ENCODE results near the gene ELF1. TPM values are rescaled to one million over a fixed set of nuclear protein-coding genes. Genes with fewer than 3 reads are reported as not detected.

Gene ELF1
- polyA plus RNA-seq, 2 of the 4 experiments (the other 2 are of a cell fraction): 24.9 to 45.0 TPM

GRCh38 chr13:41004875-41005693 is 14.0 kb downstream of the ELF1 start:
- Histone ChIP-seq H3K4me1 (peaks cover 65% of the 10 kb centered on the region), H3K4me2 (peak overlapping the region; percentile 40), H3K27ac (no peak overlapping the region), H3K4me3 (no peak overlapping the region), H3K9me3 (no peaks in the 10 kb centered on the region)
- ChIA-PET POLR2A (no interaction called here), CTCF (interaction anchor here (0.9 kb wide), 1 partner anchor 21 kb away, joined by 3 read pairs; no protein-coding TSS in a partner anchor)
- FAIRE-seq: no peak
- ATAC-seq: no peak
- TF ChIP-seq PHF8 (IDR thresholded peaks at IDR 0.05; ENCODE audit: borderline replicate concordance, low read depth) (no peak), E2F6 (IDR thresholded peaks at IDR 0.05; ENCODE audit: borderline replicate concordance, low read depth) (no peak), RARB (CRISPR knock-in tag; IDR thresholded peaks at IDR 0.05) (no peak), SMC3 (IDR thresholded peaks at IDR 0.05) (no peak), ZFP36 (IDR thresholded peaks at IDR 0.05; ENCODE audit: borderline replicate concordance, partially characterized antibody) (no peak), GATA3 (IDR thresholded peaks at IDR 0.05; ENCODE audit: borderline replicate concordance) (no peak), TFCP2L1 (CRISPR knock-in tag; IDR thresholded peaks at IDR 0.05) (no peak), JUNB (IDR thresholded peaks at IDR 0.05) (no peak), CBX8 (IDR thresholded peaks at IDR 0.05) (no peak)
- 75% methylated on average over 4 of the region's 4 CpGs for WGBS (ENCODE audit: missing lambda C conversion rate)
- no peak for DNase-seq (ENCODE audit: low read depth in 1 of 2, low spot score in 1 of 2)

- FAIRE-seq (no peak), ATAC-seq (no peak), DNase-seq (ENCODE audit: low read depth in 1 of 2, low spot score in 1 of 2) (no peak)
- WGBS (ENCODE audit: missing lambda C conversion rate): 84% methylated on average over 2 of the region's 2 CpGs
- CTCF ChIA-PET: interaction anchor here (1.4 kb wide), 1 partner anchor 10 kb away, joined by 3 read pairs; no protein-coding TSS in a partner anchor
- H3K4me1 ChIP-seq: peaks cover 48% of the 10 kb centered on the region
- H3K4me3 ChIP-seq: no peak overlapping the region
- H3K9me3 ChIP-seq: no peaks in the 10 kb centered on the region
- POLR2A ChIA-PET: no interaction called here
- TF ChIP-seq BCL3 (IDR thresholded peaks at IDR 0.05): no peak
- no peak for TF ChIP-seq POLR2A (IDR thresholded peaks at IDR 0.05; ENCODE audit: low read length)
- TF ChIP-seq RAD21 (conservative IDR thresholded peaks at IDR 0.05 in 1 of 2, IDR thresholded peaks at IDR 0.05 in 1 of 2): no peak
- no peak for TF ChIP-seq MYC (IDR thresholded peaks at IDR 0.05; ENCODE audit: borderline replicate concordance, low read length)
- no peak for TF ChIP-seq PBX3 (IDR thresholded peaks at IDR 0.05)
- TF ChIP-seq ELK1 (IDR thresholded peaks at IDR 0.05; ENCODE audit: low read depth, low read length): no peak
- no peak for TF ChIP-seq TFCP2L1 (CRISPR knock-in tag; IDR thresholded peaks at IDR 0.05)
- TF ChIP-seq RNF2 (IDR thresholded peaks at IDR 0.05; ENCODE audit: borderline replicate concordance, low read depth): no peak
- no peak for TF ChIP-seq JUNB (IDR thresholded peaks at IDR 0.05)
- TF ChIP-seq USF2 (IDR thresholded peaks at IDR 0.05): no peak
- TF ChIP-seq CBX8 (IDR thresholded peaks at IDR 0.05): no peak
- TF ChIP-seq MAX (IDR thresholded peaks at IDR 0.05): no peak
- TF ChIP-seq PHF8 (IDR thresholded peaks at IDR 0.05; ENCODE audit: borderline replicate concordance, low read depth): no peak
- TF ChIP-seq GATA3 (IDR thresholded peaks at IDR 0.05; ENCODE audit: borderline replicate concordance): no peak
- TF ChIP-seq REST (IDR thresholded peaks at IDR 0.05): no peak
- no peak for TF ChIP-seq HOXA7 (CRISPR knock-in tag; IDR thresholded peaks at IDR 0.05)
- TF ChIP-seq ATOH8 (CRISPR knock-in tag; IDR thresholded peaks at IDR 0.05; ENCODE audit: low read depth): no peak
- no peak overlapping the region for H3K4me2 ChIP-seq
- H3K27ac ChIP-seq: no peak overlapping the region
Observed at GRCh38 chr13:41002606-41003005, 16.5 kb downstream of the ELF1 start.
